Vagina (tissue), 2 donors: ENCODE measurements around the gene MEA1.

Experiments used
- POLR2A ChIP-seq, 2 donors: fragments of 450-650 bp; IDR thresholded peaks; one replicate each; pipeline ENCODE4 v1.6.1; 2017; ENCODE audit warnings: antibody characterized with exemption in 2 of 2, mild to moderate bottlenecking in 2 of 2, moderate library complexity in 2 of 2
- TF ChIP-seq, protein P1 (sequence below), 3 experiments: fragments of 450-650 bp in 2 of 3; fragments of 200-600 bp in 1 of 3; sonication (generic) in 1 of 3; IDR thresholded peaks; one replicate each; pipeline ENCODE4 v1.5.1; 2017 to 2019; ENCODE audit warnings: antibody characterized with exemption in 3 of 3, mild to moderate bottlenecking in 2 of 3, moderate library complexity in 2 of 3

DNA sequence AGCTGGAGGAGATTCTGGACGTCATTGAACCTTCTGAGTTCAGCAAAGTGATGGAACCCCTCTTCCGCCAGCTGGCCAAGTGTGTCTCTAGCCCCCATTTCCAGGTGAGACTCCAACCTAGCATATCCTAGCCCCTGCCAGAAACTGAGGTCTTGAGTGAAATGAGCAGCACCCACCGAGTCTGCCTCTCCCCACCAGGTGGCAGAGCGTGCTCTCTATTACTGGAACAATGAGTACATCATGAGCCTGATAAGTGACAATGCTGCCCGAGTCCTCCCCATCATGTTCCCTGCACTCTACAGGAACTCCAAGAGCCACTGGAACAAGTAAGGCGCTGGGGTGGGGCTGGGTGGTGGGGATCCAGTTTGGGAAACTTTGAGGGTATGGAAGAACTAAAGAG is 4.6 kb downstream of the MEA1 start:
- TF ChIP-seq, protein P1, sequence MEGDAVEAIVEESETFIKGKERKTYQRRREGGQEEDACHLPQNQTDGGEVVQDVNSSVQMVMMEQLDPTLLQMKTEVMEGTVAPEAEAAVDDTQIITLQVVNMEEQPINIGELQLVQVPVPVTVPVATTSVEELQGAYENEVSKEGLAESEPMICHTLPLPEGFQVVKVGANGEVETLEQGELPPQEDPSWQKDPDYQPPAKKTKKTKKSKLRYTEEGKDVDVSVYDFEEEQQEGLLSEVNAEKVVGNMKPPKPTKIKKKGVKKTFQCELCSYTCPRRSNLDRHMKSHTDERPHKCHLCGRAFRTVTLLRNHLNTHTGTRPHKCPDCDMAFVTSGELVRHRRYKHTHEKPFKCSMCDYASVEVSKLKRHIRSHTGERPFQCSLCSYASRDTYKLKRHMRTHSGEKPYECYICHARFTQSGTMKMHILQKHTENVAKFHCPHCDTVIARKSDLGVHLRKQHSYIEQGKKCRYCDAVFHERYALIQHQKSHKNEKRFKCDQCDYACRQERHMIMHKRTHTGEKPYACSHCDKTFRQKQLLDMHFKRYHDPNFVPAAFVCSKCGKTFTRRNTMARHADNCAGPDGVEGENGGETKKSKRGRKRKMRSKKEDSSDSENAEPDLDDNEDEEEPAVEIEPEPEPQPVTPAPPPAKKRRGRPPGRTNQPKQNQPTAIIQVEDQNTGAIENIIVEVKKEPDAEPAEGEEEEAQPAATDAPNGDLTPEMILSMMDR (IDR thresholded peaks at IDR 0.05), result no peak
- no peak for TF ChIP-seq POLR2A (IDR thresholded peaks at IDR 0.05)
